Measurements from ENCODE around the gene ZNF593. TPM values are rescaled to one million over a fixed set of nuclear protein-coding genes. Genes with fewer than 3 reads are reported as not detected.

The ZNF593 gene
- polyA plus RNA-seq, 1 of the 3 experiments (the other 2 are of a cell fraction) = 64.8 TPM

DNA sequence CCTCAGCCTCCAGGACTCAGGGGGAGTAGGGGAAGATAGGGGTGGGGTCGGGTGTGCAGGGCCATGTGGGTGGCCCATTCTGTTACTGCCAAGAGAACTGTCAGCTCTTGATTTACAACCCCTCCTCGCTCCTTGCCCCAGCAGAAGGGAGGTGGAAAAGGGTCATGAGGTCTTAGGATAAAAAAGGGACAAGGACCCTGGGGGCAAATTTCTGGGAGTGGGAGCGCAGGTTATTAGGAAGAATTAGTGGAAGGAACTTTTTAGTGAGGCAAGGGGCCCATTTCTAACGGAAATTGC lies 10.0 kb upstream of the ZNF593 start:
- ChIA-PET CTCF (interaction anchor here (13.7 kb wide), 1 partner anchor 13 kb away, joined by 131 read pairs; no protein-coding TSS in a partner anchor), POLR2A (no interaction called here)

GRCh38 chr1:26160527-26161414 lies 8.9 kb upstream of the ZNF593 start:
- ChIA-PET CTCF (interaction anchor here (1.0 to 13.7 kb wide), 8 partner anchors 9 to 161 kb away, joined by 3 to 131 read pairs (median 5); partner anchors contain the start of genes CEP85 and ZNF593), POLR2A (interaction anchor here (0.7 to 1.5 kb wide), 2 partner anchors 49 to 73 kb away, joined by 3 read pairs; partner anchors contain the start of genes CEP85 and PDIK1L)
- H3F3A ChIP-seq (replicated peaks; ENCODE audit: insufficient read depth) = no peaks in the 10 kb centered on the region
- DNase-seq = no peak
- no peaks in the 10 kb centered on the region for H3K79me2 ChIP-seq (ENCODE audit: insufficient read depth)
- 82% methylated on average over 3 of the region's 18 CpGs for WGBS (ENCODE audit: low lambda C conversion rate)
- H3K4me2 ChIP-seq = no peak overlapping the region
- no peaks in the 10 kb centered on the region for H3K27me3 ChIP-seq (ENCODE audit: insufficient read depth)
- H3K9me3 ChIP-seq = no peaks in the 10 kb centered on the region
- no peak overlapping the region for H3K27ac ChIP-seq (ENCODE audit: low read depth in 2 of 2, low read length in 1 of 2)
- peaks cover 6 to 32% of the 10 kb centered on the region in 2 experiments; a peak in 1 of 4 replicates for H3K4me1 ChIP-seq (ENCODE audit: control insufficient read depth in 1 of 2, insufficient read depth in 2 of 2, low read depth in 1 of 2, low read length in 1 of 2)
- H4K20me1 ChIP-seq (ENCODE audit: insufficient read depth) = no peaks in the 10 kb centered on the region
- H3K9me2 ChIP-seq = no peaks in the 10 kb centered on the region
- H3K4me3 ChIP-seq (ENCODE audit: low read depth in 2 of 2, low read length in 1 of 2) = no peak overlapping the region
- H3K36me3 ChIP-seq (replicated peaks in 1 of 2; ENCODE audit: control insufficient read depth in 1 of 2, insufficient read depth in 2 of 2, low read length in 1 of 2) = no peaks in the 10 kb centered on the region
- no peak overlapping the region for H3K9ac ChIP-seq
- no peak overlapping the region for H2AFZ ChIP-seq (ENCODE audit: low read depth)
- TF ChIP-seq RAD21 (IDR thresholded peaks at IDR 0.05; ENCODE audit: low read length) (no peak), SIN3A (IDR thresholded peaks at IDR 0.05; ENCODE audit: borderline replicate concordance, low read depth, low read length) (no peak), ZBTB33 (IDR thresholded peaks at IDR 0.05; ENCODE audit: borderline replicate concordance, low read depth) (no peak), GABPA (IDR thresholded peaks at IDR 0.05; ENCODE audit: low read depth) (no peak), POLR2AphosphoS5 (IDR thresholded peaks at IDR 0.05; ENCODE audit: low read depth, low read length) (no peak), TAF1 (IDR thresholded peaks at IDR 0.05; ENCODE audit: borderline replicate concordance, low read depth, low read length) (no peak), RFX5 (IDR thresholded peaks at IDR 0.05; ENCODE audit: low read length) (no peak), CHD2 (IDR thresholded peaks at IDR 0.05; ENCODE audit: low read length, partially characterized antibody) (no peak), YY1 (IDR thresholded peaks at IDR 0.05; ENCODE audit: low read depth) (no peak), EP300 (IDR thresholded peaks at IDR 0.05; ENCODE audit: borderline replicate concordance in 1 of 2, low read depth in 1 of 2, low read length in 1 of 2) (no peak), MXI1 (IDR thresholded peaks at IDR 0.05; ENCODE audit: low read depth, low read length) (no peak), RXRA (IDR thresholded peaks at IDR 0.05; ENCODE audit: borderline replicate concordance, low read depth) (no peak), PBX3 (IDR thresholded peaks at IDR 0.05) (no peak)
- TF ChIP-seq, protein P1, sequence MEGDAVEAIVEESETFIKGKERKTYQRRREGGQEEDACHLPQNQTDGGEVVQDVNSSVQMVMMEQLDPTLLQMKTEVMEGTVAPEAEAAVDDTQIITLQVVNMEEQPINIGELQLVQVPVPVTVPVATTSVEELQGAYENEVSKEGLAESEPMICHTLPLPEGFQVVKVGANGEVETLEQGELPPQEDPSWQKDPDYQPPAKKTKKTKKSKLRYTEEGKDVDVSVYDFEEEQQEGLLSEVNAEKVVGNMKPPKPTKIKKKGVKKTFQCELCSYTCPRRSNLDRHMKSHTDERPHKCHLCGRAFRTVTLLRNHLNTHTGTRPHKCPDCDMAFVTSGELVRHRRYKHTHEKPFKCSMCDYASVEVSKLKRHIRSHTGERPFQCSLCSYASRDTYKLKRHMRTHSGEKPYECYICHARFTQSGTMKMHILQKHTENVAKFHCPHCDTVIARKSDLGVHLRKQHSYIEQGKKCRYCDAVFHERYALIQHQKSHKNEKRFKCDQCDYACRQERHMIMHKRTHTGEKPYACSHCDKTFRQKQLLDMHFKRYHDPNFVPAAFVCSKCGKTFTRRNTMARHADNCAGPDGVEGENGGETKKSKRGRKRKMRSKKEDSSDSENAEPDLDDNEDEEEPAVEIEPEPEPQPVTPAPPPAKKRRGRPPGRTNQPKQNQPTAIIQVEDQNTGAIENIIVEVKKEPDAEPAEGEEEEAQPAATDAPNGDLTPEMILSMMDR (IDR thresholded peaks at IDR 0.05) = no peak
- TF ChIP-seq, protein P2, sequence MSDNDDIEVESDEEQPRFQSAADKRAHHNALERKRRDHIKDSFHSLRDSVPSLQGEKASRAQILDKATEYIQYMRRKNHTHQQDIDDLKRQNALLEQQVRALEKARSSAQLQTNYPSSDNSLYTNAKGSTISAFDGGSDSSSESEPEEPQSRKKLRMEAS (IDR thresholded peaks at IDR 0.05; ENCODE audit: low read depth) = no peak

More for the DNA sequence above, 10.0 kb upstream of the ZNF593 start:
- peak overlapping the region; percentile 8; the same call in 1 of the 2 replicates for H3K4me2 ChIP-seq
- 78% methylated on average over 4 of the region's 4 CpGs for WGBS (ENCODE audit: low lambda C conversion rate)
- H3K79me2 ChIP-seq (ENCODE audit: insufficient read depth) = no peaks in the 10 kb centered on the region
- H3K4me3 ChIP-seq (ENCODE audit: low read depth in 2 of 2, low read length in 1 of 2) = peak overlapping the region in 1 of 2 experiments; percentile 43; a peak in 2 of 4 replicates
- no peaks in the 10 kb centered on the region for H3K27me3 ChIP-seq (ENCODE audit: insufficient read depth)
- H3K4me1 ChIP-seq (ENCODE audit: control insufficient read depth in 1 of 2, insufficient read depth in 2 of 2, low read depth in 1 of 2, low read length in 1 of 2) = peaks cover 6 to 36% of the 10 kb centered on the region in 2 experiments; a peak in 1 of 4 replicates
- H2AFZ ChIP-seq (ENCODE audit: low read depth) = no peak overlapping the region
- H4K20me1 ChIP-seq (ENCODE audit: insufficient read depth) = no peaks in the 10 kb centered on the region
- no peak for DNase-seq
- TF ChIP-seq MEF2A (IDR thresholded peaks at IDR 0.05; ENCODE audit: borderline replicate concordance, low read depth) = no peak
- TF ChIP-seq EP300 (IDR thresholded peaks at IDR 0.05; ENCODE audit: borderline replicate concordance in 1 of 2, low read depth in 1 of 2, low read length in 1 of 2) = no peak
- TF ChIP-seq RAD21 (IDR thresholded peaks at IDR 0.05; ENCODE audit: low read length) = no peak
- TF ChIP-seq, protein P3, sequence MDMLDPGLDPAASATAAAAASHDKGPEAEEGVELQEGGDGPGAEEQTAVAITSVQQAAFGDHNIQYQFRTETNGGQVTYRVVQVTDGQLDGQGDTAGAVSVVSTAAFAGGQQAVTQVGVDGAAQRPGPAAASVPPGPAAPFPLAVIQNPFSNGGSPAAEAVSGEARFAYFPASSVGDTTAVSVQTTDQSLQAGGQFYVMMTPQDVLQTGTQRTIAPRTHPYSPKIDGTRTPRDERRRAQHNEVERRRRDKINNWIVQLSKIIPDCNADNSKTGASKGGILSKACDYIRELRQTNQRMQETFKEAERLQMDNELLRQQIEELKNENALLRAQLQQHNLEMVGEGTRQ (IDR thresholded peaks at IDR 0.05; ENCODE audit: borderline replicate concordance, low read depth, low read length) = no peak
- no peak for TF ChIP-seq RCOR1 (IDR thresholded peaks at IDR 0.05; ENCODE audit: low read length)
- TF ChIP-seq TEAD4 (IDR thresholded peaks at IDR 0.05; ENCODE audit: borderline replicate concordance, insufficient read depth) = no peak
- no peak for TF ChIP-seq RXRA (IDR thresholded peaks at IDR 0.05; ENCODE audit: borderline replicate concordance, low read depth)
- no peak for TF ChIP-seq MXI1 (IDR thresholded peaks at IDR 0.05; ENCODE audit: low read depth, low read length)
- TF ChIP-seq SIN3A (IDR thresholded peaks at IDR 0.05; ENCODE audit: borderline replicate concordance, low read depth, low read length) = no peak
- no peak for TF ChIP-seq CHD2 (IDR thresholded peaks at IDR 0.05; ENCODE audit: low read length, partially characterized antibody)
- no peak for TF ChIP-seq GABPA (IDR thresholded peaks at IDR 0.05; ENCODE audit: low read depth)
- TF ChIP-seq FOXM1 (IDR thresholded peaks at IDR 0.05; ENCODE audit: low read depth) = no peak
- no peaks in the 10 kb centered on the region for H3K9me3 ChIP-seq
- H3K27ac ChIP-seq (ENCODE audit: low read depth in 2 of 2, low read length in 1 of 2) = no peak overlapping the region
- no peaks in the 10 kb centered on the region for H3K9me2 ChIP-seq
- H3K9ac ChIP-seq = no peak overlapping the region
- H3K36me3 ChIP-seq (replicated peaks in 1 of 2; ENCODE audit: control insufficient read depth in 1 of 2, insufficient read depth in 2 of 2, low read length in 1 of 2) = no peaks in the 10 kb centered on the region
- H3F3A ChIP-seq (replicated peaks; ENCODE audit: insufficient read depth) = no peaks in the 10 kb centered on the region

Measured in SK-N-SH (cell line).